ENCODE data around the gene TEX11.

Gene TEX11

GRCh38 chrX:70482300-70482699 lies 426.2 kb downstream of the TEX11 start:
- H2AFZ ChIP-seq (ENCODE audit: low read length) = no peak overlapping the region
- H3K9ac ChIP-seq (ENCODE audit: low read length) = no peak overlapping the region
- TF ChIP-seq CTCF (IDR thresholded peaks at IDR 0.05; ENCODE audit: low read length) = no peak
- no peak for TF ChIP-seq EZH2phosphoT487 (IDR thresholded peaks at IDR 0.05; ENCODE audit: low read length)
- no peak for TF ChIP-seq EZH2 (optimal IDR thresholded peaks at IDR 0.05; ENCODE audit: low read depth, low read length)
- no peaks in the 10 kb centered on the region for H3F3A ChIP-seq (ENCODE audit: insufficient read depth, low read length)
- H4K20me1 ChIP-seq (ENCODE audit: insufficient read depth, low read length) = no peaks in the 10 kb centered on the region
- no peaks in the 10 kb centered on the region for H3K27me3 ChIP-seq (replicated peaks; ENCODE audit: insufficient read depth, low read length)
- no peak overlapping the region for H3K27ac ChIP-seq (ENCODE audit: low read length)
- no peaks in the 10 kb centered on the region for H3K79me2 ChIP-seq (ENCODE audit: low read length)
- no peaks in the 10 kb centered on the region for H3K9me3 ChIP-seq (replicated peaks; ENCODE audit: insufficient read depth, low read length)
- H3K4me3 ChIP-seq (ENCODE audit: low read length) = no peak overlapping the region
- H3K9me2 ChIP-seq (replicated peaks; ENCODE audit: insufficient read depth, low read length) = no peaks in the 10 kb centered on the region
- H3K36me3 ChIP-seq (replicated peaks; ENCODE audit: insufficient read depth, low read length) = no peaks in the 10 kb centered on the region
- no peaks in the 10 kb centered on the region for H3K4me1 ChIP-seq (ENCODE audit: low read length)
- no peak overlapping the region for H3K4me2 ChIP-seq (ENCODE audit: low read depth, low read length)
- no peak for DNase-seq

GRCh38 chrX:70481471-70482270 lies 426.8 kb downstream of the TEX11 start:
- Histone ChIP-seq H3K9me3 (replicated peaks; ENCODE audit: insufficient read depth, low read length) (no peaks in the 10 kb centered on the region), H3K4me1 (ENCODE audit: low read length) (no peaks in the 10 kb centered on the region), H3K27me3 (replicated peaks; ENCODE audit: insufficient read depth, low read length) (no peaks in the 10 kb centered on the region), H3K79me2 (ENCODE audit: low read length) (no peaks in the 10 kb centered on the region), H3K9me2 (replicated peaks; ENCODE audit: insufficient read depth, low read length) (no peaks in the 10 kb centered on the region), H3K27ac (ENCODE audit: low read length) (no peak overlapping the region), H3F3A (ENCODE audit: insufficient read depth, low read length) (no peaks in the 10 kb centered on the region), H3K4me3 (ENCODE audit: low read length) (no peak overlapping the region), H2AFZ (ENCODE audit: low read length) (no peak overlapping the region), H3K4me2 (ENCODE audit: low read depth, low read length) (no peak overlapping the region), H3K36me3 (replicated peaks; ENCODE audit: insufficient read depth, low read length) (no peaks in the 10 kb centered on the region), H4K20me1 (ENCODE audit: insufficient read depth, low read length) (no peaks in the 10 kb centered on the region), H3K9ac (ENCODE audit: low read length) (no peak overlapping the region)
- no peak for DNase-seq
- TF ChIP-seq CTCF (IDR thresholded peaks at IDR 0.05; ENCODE audit: low read length) = no peak
- no peak for TF ChIP-seq EZH2phosphoT487 (IDR thresholded peaks at IDR 0.05; ENCODE audit: low read length)
- no peak for TF ChIP-seq EZH2 (optimal IDR thresholded peaks at IDR 0.05; ENCODE audit: low read depth, low read length)

GRCh38 chrX:70480660-70481018 lies 427.9 kb downstream of the TEX11 start:
- no peak overlapping the region for H3K4me2 ChIP-seq (ENCODE audit: low read depth, low read length)
- H3K9me3 ChIP-seq (replicated peaks; ENCODE audit: insufficient read depth, low read length) = no peaks in the 10 kb centered on the region
- no peaks in the 10 kb centered on the region for H3K4me1 ChIP-seq (ENCODE audit: low read length)
- no peaks in the 10 kb centered on the region for H3F3A ChIP-seq (ENCODE audit: insufficient read depth, low read length)
- H2AFZ ChIP-seq (ENCODE audit: low read length) = no peak overlapping the region
- H3K36me3 ChIP-seq (replicated peaks; ENCODE audit: insufficient read depth, low read length) = no peaks in the 10 kb centered on the region
- H3K4me3 ChIP-seq (ENCODE audit: low read length) = no peak overlapping the region
- no peak overlapping the region for H3K27ac ChIP-seq (ENCODE audit: low read length)
- H3K79me2 ChIP-seq (ENCODE audit: low read length) = no peaks in the 10 kb centered on the region
- no peak for DNase-seq
- no peaks in the 10 kb centered on the region for H3K27me3 ChIP-seq (replicated peaks; ENCODE audit: insufficient read depth, low read length)
- TF ChIP-seq EZH2phosphoT487 (IDR thresholded peaks at IDR 0.05; ENCODE audit: low read length) = no peak
- TF ChIP-seq CTCF (IDR thresholded peaks at IDR 0.05; ENCODE audit: low read length) = no peak
- no peak for TF ChIP-seq EZH2 (optimal IDR thresholded peaks at IDR 0.05; ENCODE audit: low read depth, low read length)
- H4K20me1 ChIP-seq (ENCODE audit: insufficient read depth, low read length) = no peaks in the 10 kb centered on the region
- H3K9ac ChIP-seq (ENCODE audit: low read length) = no peak overlapping the region
- H3K9me2 ChIP-seq (replicated peaks; ENCODE audit: insufficient read depth, low read length) = no peaks in the 10 kb centered on the region

Measured in MM.1S (cell line).